Forelimb muscle (tissue), 1 donor: Measurements from ENCODE around the gene MSH3. TPM values are rescaled to one million over a fixed set of nuclear protein-coding genes. Genes with fewer than 3 reads are reported as not detected.
"Not testable (repeated sequence)": the region's sequence is repeated elsewhere in the genome, so short reads cannot be mapped to it uniquely, and the experiment has no call there.

Experiments
- DNase-seq: peaks from one replicate; pipeline ENCODE4 v3.0.0-alpha.2; 2013; ENCODE audit warnings: low read depth
- polyA plus RNA-seq: library from polyadenylated mRNA; unstranded; fragments of 120-200 nt; gene quantifications from one replicate; pipeline ENCODE4 v1.2.1, GENCODE V29; 2013; ENCODE audit not compliant: insufficient read length

Gene MSH3
- polyA plus RNA-seq, 1 donor = 12.6 TPM

DNA sequence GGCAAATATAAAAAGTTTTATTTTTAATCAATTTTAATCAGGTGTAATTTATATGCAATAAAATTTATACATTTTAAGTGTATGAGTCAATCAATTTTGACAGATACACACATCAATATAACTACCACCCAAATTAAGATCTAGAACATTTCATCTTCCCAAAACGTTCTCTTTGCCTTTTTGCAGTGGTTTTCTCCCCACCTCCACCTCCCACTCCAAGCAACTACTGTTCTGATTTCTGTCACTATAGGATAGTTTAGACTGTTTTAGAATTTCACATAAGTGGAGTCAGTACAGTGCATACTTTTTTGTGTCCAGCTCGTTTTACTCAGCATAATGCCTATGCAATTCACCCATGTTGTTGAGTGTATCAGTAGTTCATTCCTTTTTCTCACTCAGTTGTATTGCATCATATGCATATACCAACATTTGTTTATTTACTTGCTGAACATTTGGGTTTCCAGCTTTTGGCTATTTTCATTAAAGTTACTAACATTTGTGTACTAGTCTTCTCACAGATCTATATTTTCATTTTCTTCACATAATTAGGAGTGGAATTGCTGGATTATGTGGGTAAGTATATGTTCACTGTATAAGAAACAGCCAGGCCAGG, 52.5 kb downstream of the MSH3 start:
- no peak for DNase-seq

- DNase-seq = no peak
Observed at GRCh38 chr5:80707645-80708044, 53.2 kb downstream of the MSH3 start.

DNA sequence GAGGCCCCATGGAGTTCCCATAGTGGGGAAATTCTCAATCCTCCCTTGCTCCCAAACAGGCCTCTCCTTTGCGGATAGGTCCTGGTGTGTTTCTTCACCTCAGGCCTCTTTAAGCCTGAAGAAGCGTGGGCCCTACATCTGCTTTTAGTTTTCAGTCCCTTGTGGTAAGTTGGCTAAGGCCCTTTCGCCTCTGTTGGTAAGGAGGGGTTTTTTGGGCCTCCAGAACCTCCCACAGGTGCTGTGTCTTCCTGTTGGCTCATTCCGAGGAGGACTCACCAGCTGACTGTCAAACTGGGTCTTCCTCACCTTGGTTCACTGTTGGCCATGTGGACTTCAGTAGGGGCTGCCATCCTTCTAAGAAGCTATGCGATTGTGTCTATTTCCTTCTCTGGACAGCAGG, 56.8 kb downstream of the MSH3 start:
- no peak for DNase-seq

DNA sequence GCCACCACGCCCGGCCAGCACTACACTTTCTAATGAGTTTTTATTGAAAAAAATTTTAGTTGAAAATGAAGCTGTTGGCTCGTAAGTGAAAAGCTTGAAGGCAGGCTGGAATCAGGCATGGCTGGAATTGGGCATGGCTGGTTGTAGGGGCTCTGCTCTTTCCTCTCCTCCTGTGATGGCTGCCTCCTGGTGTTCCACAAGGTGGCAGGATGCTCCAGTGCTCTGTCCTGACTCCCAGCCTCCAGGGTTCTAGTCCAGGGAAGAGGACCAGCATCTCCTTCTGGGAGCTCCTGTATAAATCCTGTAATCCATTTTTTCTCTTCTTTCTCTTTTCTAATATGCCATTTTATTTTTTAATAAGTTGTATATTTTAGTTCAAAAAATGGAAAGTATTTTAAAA, 57.5 kb downstream of the MSH3 start:
- DNase-seq = no peak

DNA sequence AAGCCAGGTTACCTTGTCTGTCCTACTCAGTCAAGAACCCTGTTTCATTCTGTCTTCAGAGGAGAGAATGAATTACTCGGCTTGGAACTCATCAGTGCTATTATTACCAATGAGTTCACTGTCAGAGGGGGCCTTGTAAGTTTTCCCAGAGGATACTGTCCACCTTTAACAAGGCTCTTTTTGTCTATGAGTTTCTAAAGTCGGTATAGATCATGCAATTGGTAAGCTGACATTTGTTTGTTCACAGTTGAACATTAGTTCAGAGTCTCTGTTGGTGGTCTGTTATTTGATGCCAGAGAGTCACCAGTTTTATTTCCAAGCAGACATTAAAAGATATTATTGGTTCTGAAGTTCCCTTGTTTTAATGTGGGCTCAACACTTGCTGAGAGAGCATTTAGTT, 58.5 kb downstream of the MSH3 start:
- DNase-seq = no peak

GRCh38 chr5:80713631-80714030, 59.2 kb downstream of the MSH3 start:
- DNase-seq = no peak

GRCh38 chr5:80714570-80715298, 60.3 kb downstream of the MSH3 start:
- no peak for DNase-seq

- no peak for DNase-seq
Observed at GRCh38 chr5:80715887-80716286, 61.4 kb downstream of the MSH3 start.

- no peak for DNase-seq
Observed at GRCh38 chr5:80720181-80720580, 65.7 kb downstream of the MSH3 start.

DNA sequence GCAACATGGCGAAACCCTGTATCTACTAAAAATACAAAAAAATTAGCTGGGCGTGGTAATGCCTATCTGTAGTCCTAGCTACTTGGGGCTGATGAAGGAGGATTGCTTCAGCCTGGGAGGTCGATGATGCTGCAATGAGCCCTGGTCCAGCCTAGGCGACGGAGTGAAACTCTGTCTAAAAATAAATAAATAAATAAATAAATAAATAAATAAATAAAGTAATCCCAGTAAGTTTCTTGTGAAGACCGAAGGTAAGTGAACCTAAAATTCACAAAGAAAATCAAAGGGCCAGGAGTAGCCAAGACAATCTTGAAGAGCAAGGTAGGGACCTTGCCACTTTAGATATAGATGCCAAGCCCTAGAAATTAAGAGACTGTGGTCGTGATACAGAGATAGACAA, 68.5 kb downstream of the MSH3 start:
- DNase-seq = no peak

DNA sequence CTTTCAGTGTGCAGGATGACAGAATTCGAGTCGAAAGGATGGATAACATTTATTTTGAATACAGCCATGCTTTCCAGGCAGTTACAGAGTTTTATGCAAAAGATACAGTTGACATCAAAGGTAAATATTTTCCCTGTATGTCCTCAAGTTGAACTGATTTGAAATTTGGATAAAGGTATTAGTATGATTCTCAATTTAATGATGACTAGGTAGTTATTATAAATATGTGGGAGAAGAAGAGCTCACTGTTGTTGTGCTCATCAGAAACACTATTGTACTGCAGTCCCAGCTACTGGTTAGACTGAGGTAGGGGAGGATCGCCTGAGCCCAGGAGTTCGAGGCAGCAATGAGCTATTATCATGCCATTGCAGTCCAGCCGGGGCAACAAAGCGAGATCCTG, 71.0 kb downstream of the MSH3 start:
- no peak for DNase-seq

- no peak for DNase-seq
Observed at GRCh38 chr5:80736730-80737129, 82.3 kb downstream of the MSH3 start.

- DNase-seq = no peak
Observed at GRCh38 chr5:80738466-80738865, 84.0 kb downstream of the MSH3 start.

- no peak for DNase-seq
Observed at GRCh38 chr5:80739057-80739456, 84.6 kb downstream of the MSH3 start.

DNA sequence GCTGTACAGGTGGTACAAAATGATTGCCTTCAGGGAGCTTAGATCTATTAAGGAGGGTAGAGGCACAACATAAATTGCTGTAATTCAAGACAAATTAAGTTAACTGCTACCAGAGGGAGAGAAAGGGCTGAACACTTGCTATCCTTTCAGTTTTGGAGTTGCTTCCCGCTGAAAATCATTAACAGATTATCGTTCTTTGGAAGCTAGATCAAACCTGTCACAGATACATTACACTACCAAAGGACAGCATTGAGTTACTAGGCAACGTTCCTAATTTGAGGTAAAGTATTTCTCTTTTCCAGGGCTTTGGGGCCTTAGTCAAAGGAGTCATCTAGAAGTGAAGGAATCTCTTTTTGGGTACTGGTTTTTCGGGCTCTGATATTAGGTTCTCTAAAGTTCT, 85.0 kb downstream of the MSH3 start:
- no peak for DNase-seq

- DNase-seq = no peak
Observed at GRCh38 chr5:80739898-80740297, 85.4 kb downstream of the MSH3 start.

DNA sequence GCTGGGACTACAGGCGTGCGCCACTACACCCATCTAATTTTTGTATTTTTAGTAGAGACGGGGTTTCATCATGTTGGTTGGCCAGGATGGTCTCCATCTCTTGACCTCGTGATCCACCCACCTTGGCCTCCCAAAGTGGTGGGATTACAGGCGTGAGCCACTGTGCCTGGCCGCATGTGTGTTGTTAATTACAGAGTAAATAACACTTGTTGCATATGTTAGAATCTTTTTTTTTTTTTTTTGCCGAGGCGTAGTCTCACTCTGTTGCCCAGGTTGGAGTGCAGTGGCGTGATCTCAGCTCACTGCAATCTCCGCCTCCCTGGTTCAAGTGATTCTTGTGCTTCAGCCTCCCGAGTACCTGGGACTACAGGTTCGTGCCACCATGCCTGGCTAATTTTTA, 86.0 kb downstream of the MSH3 start:
- not testable (repeated sequence) for DNase-seq

- no peak for DNase-seq
Observed at GRCh38 chr5:80740999-80741398, 86.5 kb downstream of the MSH3 start.

DNA sequence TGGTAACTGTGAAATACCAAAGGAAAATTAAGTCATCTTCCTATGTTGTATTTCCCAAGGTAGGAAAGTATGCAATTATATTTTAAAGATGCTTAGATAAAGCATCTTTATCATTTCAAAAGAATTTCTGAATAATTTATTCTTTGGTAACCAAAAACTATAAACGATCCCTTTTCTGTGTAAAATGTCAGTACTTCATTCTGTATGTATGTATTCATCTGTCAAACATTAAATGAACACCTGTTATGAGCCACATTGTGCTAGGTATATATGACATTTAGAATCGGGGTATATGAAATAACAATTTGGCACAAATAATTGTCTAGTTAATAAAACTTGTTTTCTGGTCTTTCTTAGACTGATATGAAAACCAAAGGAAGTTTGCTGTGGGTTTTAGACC, 89.7 kb downstream of the MSH3 start:
- DNase-seq = no peak

DNA sequence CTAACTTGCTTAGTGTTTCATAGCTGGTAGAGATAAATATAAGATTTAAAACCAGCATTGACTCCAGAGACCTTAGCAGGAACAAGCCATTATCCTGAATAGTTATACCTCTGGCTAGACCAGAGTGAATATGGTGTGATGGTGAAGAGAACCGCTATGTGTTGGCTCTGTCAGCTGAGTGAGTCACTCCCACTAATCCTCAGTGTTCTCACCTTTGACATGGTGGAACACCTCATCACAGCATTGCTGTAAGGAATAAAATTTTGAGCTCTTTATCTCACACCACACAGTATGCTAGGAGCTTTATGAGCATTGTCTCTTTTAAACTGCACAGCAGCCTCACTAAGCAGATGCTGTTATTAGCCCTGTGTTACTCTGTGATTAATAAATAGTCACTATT, 91.0 kb downstream of the MSH3 start:
- DNase-seq = no peak

DNA sequence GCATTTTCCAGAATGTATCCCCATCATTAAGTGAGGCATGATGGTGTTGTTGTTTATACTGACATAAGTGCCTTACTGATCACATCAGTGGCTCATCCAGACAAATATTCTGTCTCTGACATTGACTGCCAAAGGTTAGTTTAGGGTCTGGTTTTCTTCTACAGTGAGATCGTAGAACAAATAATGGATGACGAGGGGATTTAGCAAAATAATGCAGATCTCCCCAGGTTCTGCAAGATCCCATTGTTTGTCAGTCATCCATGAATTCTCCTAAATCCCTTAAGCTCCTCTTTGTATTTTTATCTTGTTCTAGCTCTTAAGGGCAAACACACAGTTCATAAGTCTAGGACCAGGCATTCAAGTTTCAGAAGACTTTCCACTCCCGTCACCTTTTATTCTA, 93.5 kb downstream of the MSH3 start:
- no peak for DNase-seq

DNA sequence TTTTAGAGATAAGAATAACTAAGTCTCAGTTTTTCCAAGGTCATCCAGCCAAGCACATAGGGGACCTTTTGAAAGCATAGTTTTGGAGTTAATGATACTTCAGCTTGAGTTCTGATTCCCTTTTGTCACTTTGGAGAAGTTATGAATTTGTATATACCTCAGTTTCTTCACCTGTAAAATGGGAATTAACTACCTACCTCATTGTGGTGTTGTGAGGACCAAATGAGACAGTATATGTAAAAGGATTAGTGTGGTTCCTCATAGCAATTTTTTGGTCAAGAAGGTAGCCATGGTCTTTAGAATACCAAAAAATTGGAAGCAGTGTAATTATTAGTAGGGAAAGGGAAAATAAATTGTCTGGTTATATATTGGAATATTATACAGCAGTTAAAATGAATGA, 98.0 kb downstream of the MSH3 start:
- no peak for DNase-seq

DNA sequence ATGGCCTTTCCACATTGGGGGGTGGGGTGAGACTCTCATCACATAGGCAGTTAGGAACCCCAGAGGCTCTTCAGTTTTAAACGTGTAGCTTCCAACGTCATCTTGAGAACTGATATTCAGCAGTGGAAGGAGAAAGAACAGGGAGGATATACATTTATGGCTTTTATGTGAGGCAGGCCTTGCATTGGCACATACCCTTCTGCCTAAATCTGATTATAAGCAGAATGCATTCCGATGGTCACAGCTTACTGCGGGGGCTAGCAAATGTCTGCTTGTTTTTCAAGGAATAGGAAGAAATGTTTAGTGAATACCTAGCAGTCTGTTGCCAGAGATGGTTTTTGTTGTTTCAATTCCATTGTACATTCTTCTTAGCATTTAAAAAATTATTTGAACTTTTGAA, 99.3 kb downstream of the MSH3 start:
- DNase-seq = no peak

DNA sequence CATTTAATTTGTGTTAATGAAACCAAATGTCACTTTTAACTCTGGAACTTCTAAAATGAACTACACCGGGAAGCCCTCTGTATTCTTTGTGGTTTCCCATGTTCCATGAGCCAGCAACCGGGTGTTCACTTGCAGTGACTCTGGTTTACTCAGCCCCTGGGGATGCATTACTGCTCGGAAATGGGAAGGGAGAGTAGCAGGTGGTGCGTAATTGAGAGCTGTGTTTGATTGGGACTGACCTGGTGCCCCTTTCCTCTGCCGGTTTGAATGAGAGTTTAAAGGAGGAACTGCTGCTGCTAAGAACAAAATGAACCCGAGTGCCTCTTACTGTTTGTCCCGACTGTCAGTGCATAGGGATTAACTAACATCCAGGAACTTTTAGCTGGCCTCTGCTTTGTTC, 100.4 kb downstream of the MSH3 start:
- peak; percentile 8 for DNase-seq
